ENCODE results near the gene OLFML2A.

GRCh38 chr9:124860582-124861341 lies 83.8 kb downstream of the OLFML2A start:
- TF ChIP-seq CTCF (IDR thresholded peaks at IDR 0.05; ENCODE audit: low read depth, low read length) (no peak), EZH2phosphoT487 (IDR thresholded peaks at IDR 0.05; ENCODE audit: low read depth) (no peak)
